Measurements from ENCODE around the gene TYK2. TPM values are rescaled to one million over a fixed set of nuclear protein-coding genes. Genes with fewer than 3 reads are reported as not detected.
A peak's percentile ranks its signal among the peaks of the same experiment; 100 is the strongest.

TYK2 gene
- total RNA-seq, 8 experiments from 2014 or later: 29.4 to 110 (median 62.1) TPM

DNA sequence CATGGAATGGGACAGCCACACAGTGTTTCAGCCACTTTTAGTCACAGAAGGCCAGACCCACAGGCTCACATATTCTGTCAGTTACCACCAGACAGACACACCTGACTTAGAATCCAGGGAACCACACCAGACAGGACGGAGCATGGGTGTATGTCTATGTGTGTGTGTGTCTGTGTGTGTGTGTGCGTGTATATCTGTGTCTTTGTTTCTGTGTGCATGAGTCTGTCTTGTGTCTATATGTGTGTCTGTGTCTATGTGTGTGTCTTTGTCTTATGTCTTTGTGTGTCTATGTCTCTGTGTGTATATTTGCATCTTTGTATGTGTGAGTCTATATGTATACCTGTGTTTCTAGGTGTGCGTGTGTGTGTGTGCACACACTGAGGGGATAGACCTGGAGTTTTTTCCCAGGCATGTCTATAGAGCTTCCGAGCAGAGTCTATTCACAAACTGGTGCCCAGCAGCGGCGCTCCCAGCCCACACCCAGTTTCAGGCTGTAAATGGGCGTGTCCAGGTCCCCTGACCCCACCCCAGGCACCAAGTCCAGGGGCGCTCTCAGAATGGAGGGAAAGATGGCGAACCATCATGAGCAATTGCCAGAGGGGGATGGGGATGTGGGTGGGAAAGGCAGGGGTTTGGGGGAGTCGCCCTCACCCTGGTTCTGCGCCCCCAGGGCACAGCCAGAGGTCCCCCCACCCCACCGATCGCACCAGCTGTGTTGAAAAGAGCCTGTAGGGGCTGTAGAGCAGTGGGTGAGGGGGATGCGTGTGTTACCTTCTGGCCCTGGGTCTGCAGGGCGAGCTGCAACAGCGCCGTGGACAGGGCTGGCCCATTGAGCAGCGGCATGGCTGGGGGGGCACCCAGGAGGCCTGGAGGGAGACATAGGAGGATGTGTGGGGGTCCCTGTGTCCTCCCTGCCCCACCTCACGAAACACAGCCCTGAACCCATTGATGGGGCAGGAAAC, 58.2 kb downstream of the TYK2 start:
- Histone ChIP-seq H3K27ac (no peak overlapping the region), H3K4me1 (replicated peaks in 1 of 2) (no peaks in the 10 kb centered on the region), H3K4me3 (no peak overlapping the region)
- 83 to 100% (median 95%) methylated on average over 2 to 4 of the region's 19 CpGs; no CpG with 5 or more reads in 5 of the 10 experiments for WGBS, 10 experiments
- peak in 4 of 8 experiments; percentile 6 to 68 (median 24) for ATAC-seq (replicated peaks in 6 of 8)
- in situ Hi-C loops (cut with MboI; ENCODE audit: low pct_unique_long_range_greater_than_20kb in 2 of 9, low sequenced_read_pairs in 9 of 9, unreplicated experiment in 9 of 9): no loop called here

DNA sequence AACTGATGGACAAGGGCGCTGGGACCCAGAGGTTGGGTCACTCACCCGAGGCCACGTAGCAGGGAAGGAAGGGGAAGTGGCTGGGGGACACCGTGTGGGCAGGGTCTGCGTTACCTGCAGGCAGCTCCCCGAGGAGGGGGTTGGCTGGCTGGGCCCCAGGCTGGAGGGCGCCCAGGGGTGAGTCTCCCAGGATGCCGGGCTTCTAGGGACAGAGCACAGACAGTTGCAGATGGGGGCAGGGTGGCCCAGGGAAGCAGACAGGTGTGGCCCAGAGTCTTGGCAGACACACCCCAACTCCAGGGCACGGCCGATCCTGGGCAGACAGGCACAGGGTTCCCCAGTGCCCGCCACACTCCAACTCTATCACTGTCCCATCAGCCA, 59.0 kb downstream of the TYK2 start:
- peak in 4 of 8 experiments; percentile 5 to 14 (median 12) for ATAC-seq (replicated peaks in 6 of 8)
- Histone ChIP-seq H3K4me3 (no peak overlapping the region), H3K4me1 (replicated peaks in 1 of 2) (no peaks in the 10 kb centered on the region), H3K27ac (no peak overlapping the region)
- in situ Hi-C loops (cut with MboI; ENCODE audit: low pct_unique_long_range_greater_than_20kb in 2 of 9, low sequenced_read_pairs in 9 of 9, unreplicated experiment in 9 of 9): no loop called here
- 100% methylated on average over 2 of the region's 11 CpGs; no CpG with 5 or more reads in 9 of the 10 experiments for WGBS, 10 experiments

DNA sequence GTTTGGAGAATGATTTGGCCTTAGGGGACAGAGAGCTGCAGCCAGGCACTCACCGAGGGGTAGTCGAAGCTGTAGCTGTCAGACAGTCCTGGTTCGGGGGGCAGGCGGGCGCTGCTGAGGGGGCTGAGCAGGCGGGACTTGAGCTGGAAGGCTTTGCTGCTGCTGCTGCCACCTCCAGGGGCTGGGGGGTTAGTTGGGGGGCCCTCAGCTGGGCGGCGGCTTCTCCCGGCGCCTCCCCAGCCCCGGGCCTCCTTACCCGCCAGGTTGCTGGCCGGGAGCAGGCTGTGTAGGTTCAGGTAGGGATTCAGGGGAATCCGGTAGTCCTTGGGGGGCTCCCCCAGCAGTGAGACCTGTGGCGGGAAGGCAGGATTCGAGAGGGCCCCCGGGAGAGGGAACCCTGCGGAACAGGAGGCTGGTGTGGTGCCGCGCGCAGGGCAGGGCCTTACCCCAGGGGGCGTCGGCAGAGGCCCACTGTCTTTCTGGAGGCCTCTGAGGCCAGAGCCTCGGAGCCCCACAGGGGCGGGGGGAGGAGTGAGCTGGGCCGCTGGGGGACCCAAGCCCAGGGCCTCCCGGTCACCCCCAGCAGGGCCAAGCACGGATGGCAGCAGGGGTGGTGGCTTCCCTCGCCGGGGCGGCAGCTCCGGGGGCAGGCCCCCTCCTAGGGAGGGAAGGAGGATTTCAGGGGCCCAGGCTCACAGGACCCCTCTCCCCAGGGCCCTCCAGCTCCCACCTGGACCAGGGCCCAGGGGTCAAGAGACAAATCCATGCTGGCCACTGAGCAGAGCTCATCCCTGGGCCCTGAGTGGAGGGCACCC, 59.6 kb downstream of the TYK2 start:
- Histone ChIP-seq H3K4me1 (replicated peaks in 1 of 2) (peaks cover 3 to 4% of the 10 kb centered on the region in 2 donors), H3K4me3 (no peak overlapping the region), H3K27ac (no peak overlapping the region)
- in situ Hi-C loops (cut with MboI; ENCODE audit: low pct_unique_long_range_greater_than_20kb in 2 of 9, low sequenced_read_pairs in 9 of 9, unreplicated experiment in 9 of 9): no loop called here
- no CpG with 5 or more reads among the region's 32 CpGs for WGBS, 10 experiments
- ATAC-seq (replicated peaks in 6 of 8): peak in 1 of 8 experiments; percentile 12

DNA sequence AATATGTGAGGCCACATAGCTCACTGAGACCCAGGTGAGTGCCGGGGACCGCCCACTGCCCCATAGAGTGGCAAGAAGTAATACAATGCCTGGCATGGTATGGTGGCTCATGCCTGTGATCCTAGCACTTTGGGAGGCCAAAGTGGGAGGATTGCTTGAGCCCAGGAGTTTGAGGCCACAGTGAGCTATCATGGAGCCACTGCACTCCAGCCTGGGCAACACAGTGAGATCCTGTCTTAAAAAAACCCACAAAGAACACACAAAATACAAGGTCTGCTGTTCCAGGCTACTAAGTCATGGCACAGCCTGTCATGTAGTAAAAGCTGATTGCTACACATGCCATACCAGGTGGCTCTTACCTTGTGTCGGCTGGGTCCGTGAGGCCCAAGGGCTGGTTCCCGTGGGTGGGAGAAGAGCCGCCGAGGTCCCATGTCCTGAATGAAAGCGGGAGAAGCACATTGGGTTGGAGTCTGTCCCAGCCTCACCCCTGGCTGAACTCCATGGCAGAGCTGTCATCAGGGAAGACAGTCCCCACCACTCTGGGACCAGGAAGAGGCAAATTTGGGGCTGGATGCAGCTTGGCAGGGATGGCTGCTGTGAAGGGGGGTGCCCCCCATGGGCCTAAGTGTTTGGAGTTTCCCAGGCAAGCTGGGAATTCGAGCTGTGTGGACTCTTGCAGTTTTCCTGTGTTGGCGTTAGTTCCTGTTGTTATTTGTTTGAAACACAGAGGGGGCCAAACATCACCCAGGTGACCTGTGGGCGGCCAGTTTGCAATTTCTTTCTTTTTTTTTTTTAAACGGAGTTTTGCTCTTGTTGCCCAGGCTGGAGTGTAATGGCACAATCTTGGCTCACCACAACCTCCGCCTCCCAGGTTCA, 61.3 kb downstream of the TYK2 start:
- no peak overlapping the region for H3K27ac ChIP-seq
- H3K4me3 ChIP-seq: no peak overlapping the region
- in situ Hi-C loops (cut with MboI; ENCODE audit: low pct_unique_long_range_greater_than_20kb in 2 of 9, low sequenced_read_pairs in 9 of 9, unreplicated experiment in 9 of 9): no loop called here
- 80 to 100% (median 91%) methylated on average over 2 to 6 of the region's 13 CpGs; no CpG with 5 or more reads in 3 of the 10 experiments for WGBS, 10 experiments
- H3K4me1 ChIP-seq (replicated peaks in 1 of 2): peaks cover 7 to 11% of the 10 kb centered on the region in 2 donors
- no peak for ATAC-seq (replicated peaks in 6 of 8)

DNA sequence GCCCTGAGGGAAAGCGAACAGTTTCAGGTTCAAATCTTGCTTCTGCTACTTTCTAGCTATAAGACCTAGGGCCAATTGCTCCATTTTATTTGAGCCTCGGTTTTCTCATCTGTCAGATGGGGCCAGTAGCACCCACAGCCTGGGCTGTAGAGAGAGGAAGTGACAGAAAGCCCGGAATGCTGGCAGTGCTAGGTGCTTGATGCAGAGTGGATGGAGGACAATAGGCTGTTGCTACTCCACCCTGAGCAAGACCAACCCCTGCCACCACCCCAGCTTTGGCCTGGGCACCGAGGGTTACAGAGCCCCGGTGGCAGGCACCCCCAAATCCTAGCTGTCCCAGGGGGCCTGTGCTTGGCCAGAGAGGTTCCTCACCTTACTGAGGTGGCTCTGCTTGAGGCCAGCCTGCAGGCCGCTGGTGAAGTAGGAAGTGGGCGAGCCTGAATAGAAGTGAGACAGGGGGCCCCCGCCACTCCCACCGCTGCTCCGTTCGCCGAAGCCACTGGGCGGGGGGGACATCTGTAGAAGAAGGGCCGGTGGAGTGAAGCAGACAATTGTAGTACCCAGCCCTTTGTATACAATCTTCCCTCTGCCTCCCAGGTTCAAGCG, 62.4 kb downstream of the TYK2 start:
- in situ Hi-C loops (cut with MboI; ENCODE audit: low pct_unique_long_range_greater_than_20kb in 2 of 9, low sequenced_read_pairs in 9 of 9, unreplicated experiment in 9 of 9): no loop called here
- Histone ChIP-seq H3K4me3 (no peak overlapping the region), H3K27ac (no peak overlapping the region), H3K4me1 (replicated peaks in 1 of 2) (peaks cover 7 to 11% of the 10 kb centered on the region in 2 donors)
- no peak for ATAC-seq (replicated peaks in 6 of 8)
- 92 to 100% (median 100%) methylated on average over 1 to 4 of the region's 15 CpGs; no CpG with 5 or more reads in 5 of the 10 experiments for WGBS, 10 experiments

DNA sequence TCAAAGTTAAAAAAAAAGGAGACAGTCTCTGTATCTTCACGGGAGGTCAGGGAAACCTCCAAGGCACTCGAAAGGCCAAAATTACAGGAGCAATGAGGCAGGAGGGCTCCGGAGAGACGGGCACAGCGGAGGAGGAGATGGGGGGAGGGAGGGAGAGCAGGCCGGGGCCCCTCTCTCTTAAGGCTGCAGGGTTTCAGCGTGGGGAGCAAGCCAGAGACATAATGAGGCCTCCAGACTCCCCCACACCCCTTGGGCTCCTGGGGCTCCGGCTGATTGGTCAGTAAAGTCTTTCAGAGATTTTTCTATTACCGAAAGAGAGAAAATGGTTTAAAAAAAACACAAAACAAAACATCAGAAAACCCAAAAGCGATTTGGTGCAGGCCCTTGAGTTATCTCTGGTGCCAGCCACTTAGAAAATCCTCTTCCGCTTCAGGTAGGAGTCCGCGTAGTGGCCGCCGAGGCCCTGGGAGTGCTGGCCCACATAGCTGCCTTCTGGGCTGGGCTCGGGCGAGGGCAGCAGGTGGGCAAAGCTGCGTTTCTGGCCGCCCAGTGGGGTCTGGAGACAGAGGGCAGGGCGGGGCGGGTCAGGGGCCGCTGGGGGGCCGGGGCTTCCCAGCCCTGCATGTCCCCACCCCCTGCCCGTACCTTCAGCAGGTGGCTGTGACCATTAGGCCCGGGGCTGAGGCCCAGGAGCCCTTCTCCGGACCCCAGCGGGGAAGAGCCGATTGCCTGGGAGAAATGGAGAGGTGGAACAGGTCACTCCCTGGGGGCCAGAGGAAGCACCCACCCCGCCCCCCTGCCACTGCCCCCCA, 63.1 kb downstream of the TYK2 start:
- no peak for ATAC-seq (replicated peaks in 6 of 8)
- no peak overlapping the region for H3K27ac ChIP-seq
- WGBS, 10 experiments: 70 to 100% (median 97%) methylated on average over 1 to 7 of the region's 29 CpGs; no CpG with 5 or more reads in 3 of the 10 experiments
- peaks cover 7 to 11% of the 10 kb centered on the region in 2 donors for H3K4me1 ChIP-seq (replicated peaks in 1 of 2)
- in situ Hi-C loops (cut with MboI; ENCODE audit: low pct_unique_long_range_greater_than_20kb in 2 of 9, low sequenced_read_pairs in 9 of 9, unreplicated experiment in 9 of 9): no loop called here
- H3K4me3 ChIP-seq: no peak overlapping the region

DNA sequence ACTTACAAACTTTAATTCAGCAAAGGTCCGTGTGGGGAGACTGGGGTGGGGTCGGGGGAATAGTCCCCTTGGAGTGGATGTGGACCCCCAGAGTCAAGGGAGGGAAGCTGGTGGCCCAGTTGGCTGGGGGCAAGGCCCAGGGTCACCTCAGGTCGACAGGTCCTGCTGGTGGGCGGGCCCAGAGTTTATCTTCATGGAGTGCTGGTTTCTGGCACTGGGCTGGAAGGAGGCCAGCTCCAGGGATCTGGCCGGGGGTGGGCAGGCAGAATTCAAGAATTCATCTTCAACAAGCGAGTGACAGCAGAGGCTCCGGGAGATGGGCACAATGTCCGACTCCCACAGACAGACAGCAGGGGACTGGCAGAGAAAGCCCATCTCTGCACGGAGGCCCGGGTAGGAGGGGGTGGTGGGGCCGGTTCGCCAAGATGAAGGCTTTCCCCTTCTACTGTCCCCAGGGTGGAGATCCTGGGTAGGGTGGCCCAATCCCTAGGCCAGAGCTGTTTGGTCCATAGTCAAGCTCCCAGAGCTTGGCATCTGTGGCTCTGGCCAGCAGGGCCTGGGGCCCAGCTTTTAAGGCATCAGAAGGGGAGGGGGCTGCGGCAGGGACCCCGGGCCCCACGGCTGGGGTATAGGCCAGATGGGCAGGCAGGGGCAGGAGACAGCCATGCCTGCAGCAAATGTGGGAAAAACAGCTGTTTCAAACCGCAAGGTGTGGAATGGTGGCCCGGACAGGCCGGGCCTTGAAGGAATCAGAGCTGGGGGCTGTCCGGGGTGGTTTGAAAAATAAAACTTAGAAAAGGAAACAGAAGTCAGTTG, 63.9 kb downstream of the TYK2 start:
- Histone ChIP-seq H3K4me1 (replicated peaks in 1 of 2) (peaks cover 7 to 11% of the 10 kb centered on the region in 2 donors), H3K27ac (no peak overlapping the region), H3K4me3 (peak overlapping the region in 4 of 5 donors; percentile 67 to 96 (median 90))
- peak in 6 of 8 experiments; percentile 2 to 32 (median 20) for ATAC-seq (replicated peaks in 6 of 8)
- WGBS, 10 experiments: 40 to 100% (median 93%) methylated on average over 1 to 5 of the region's 19 CpGs; no CpG with 5 or more reads in 2 of the 10 experiments
- in situ Hi-C loops (cut with MboI; ENCODE audit: low pct_unique_long_range_greater_than_20kb in 2 of 9, low sequenced_read_pairs in 9 of 9, unreplicated experiment in 9 of 9): no loop called here

DNA sequence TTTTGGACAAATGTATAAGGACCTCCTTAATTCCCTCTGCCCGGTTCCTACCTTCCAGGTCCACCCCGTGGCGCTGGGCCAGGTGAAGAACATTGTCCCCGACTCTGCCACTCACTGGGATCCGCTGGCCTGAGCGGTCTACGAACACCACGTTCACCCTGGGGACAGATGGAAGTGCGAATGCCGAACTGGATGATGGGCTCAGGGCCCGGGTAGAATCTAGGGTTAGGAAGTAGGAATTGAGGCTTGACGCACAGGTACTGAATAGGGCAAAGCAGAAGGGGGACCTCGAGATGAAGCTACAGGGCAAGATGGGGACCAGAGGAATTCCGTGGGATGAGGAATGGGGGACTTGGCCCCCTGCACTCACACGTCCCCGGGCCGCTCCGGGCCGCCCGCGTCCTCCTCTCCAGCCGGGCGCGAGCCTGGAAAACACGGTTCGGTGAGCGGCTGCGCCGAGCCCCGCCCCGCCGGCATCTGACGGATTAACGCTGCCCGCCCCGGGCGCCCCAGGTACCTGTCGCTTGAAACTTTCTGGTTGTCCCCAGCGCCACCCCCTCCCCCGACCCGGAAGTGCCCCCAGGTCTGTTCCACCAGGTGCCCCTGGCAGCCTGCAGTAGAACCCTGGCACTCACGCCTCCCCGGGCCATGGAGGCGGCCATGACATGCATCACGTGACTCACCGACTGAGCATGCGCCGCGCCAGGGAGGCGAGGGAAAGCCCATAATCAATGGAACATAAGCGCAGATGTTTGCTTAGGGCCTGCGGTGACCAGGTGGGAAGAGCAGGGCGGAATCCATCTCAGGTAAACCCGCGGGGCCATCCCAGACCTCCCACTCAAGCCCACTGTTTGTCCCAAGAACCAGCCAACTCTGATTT, 64.8 kb downstream of the TYK2 start, which contains the start of gene FDX2:
FDX2 (minus strand) TSS at position 681 of the 880 bp plus-strand sequence; CDS start at position 662, 19 bp downstream.
- in situ Hi-C loops (cut with MboI; ENCODE audit: low pct_unique_long_range_greater_than_20kb in 2 of 9, low sequenced_read_pairs in 9 of 9, unreplicated experiment in 9 of 9): no loop called here
- Histone ChIP-seq H3K4me1 (replicated peaks in 1 of 2) (peaks cover 7 to 11% of the 10 kb centered on the region in 2 donors), H3K4me3 (peak within 1 kb of the TSS; percentile 67 to 97 (median 95)), H3K27ac (peak within 1 kb of the TSS; percentile 25 to 26)
- peak; percentile 89 to 92 (median 90) for ATAC-seq (replicated peaks in 6 of 8)
- WGBS, 10 experiments: 0 to 4% (median 0%) methylated on average over 1 to 15 of the region's 55 CpGs; no CpG with 5 or more reads in 4 of the 10 experiments

DNA sequence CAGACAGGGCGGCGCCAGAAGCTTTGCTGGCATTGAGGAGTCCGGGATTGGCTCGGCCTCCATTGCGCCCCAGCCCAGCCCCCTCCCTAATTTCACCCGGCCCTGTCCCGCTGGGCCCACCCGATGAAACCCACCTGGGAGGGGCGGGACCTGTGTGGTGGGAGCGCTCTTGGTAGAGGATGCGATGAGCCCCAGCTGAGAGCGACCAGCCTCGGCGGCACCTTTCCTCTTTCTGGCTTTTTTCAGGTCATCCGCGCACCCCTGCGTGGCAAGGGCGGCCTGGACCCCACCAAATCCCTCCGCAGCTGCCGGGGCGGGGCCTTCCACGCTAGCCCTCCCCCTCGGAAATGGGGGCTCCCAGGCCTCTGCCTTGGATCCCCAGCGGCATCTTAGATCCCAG, 70.9 kb downstream of the TYK2 start, which contains the start of gene ZGLP1:
ZGLP1 (minus strand) TSS at position 393 of the 400 bp plus-strand sequence.
- peaks cover 0 to 1% of the 10 kb centered on the region in 2 donors for H3K4me1 ChIP-seq (replicated peaks in 1 of 2)
- H3K4me3 ChIP-seq: no peak within 1 kb of the TSS
- 70 to 100% (median 100%) methylated on average over 1 to 3 of the region's 24 CpGs; no CpG with 5 or more reads in 7 of the 10 experiments for WGBS, 10 experiments
- in situ Hi-C loops (cut with MboI; ENCODE audit: low pct_unique_long_range_greater_than_20kb in 2 of 9, low sequenced_read_pairs in 9 of 9, unreplicated experiment in 9 of 9): no loop called here
- no peak within 1 kb of the TSS for H3K27ac ChIP-seq
- peak in 1 of 8 experiments; percentile 6 for ATAC-seq (replicated peaks in 6 of 8)

DNA sequence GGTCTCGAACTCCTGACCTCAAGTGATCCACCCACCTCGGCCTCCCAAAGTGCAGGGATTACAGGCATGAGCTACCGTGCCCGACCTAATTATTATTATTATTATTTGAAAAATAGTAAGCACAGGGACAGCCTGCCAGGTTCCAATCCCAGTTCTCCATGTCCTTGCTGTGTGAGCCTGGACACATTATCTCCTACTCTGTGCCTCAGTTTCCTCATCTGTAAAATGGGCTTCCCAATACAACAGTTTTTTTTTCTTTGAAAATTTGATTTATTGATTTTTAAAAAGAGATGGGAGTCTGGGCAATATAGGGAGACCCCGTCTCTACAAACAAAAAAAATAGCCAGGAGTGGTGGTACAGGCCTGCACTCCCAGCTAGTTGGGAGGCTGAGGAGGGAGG, 74.0 kb downstream of the TYK2 start:
- 81 to 100% (median 92%) methylated on average over 1 to 5 of the region's 5 CpGs; no CpG with 5 or more reads in 5 of the 10 experiments for WGBS, 10 experiments
- Histone ChIP-seq H3K4me1 (replicated peaks in 1 of 2) (no peaks in the 10 kb centered on the region), H3K4me3 (no peak overlapping the region), H3K27ac (no peak overlapping the region)
- no peak for ATAC-seq (replicated peaks in 6 of 8)
- in situ Hi-C loops (cut with MboI; ENCODE audit: low pct_unique_long_range_greater_than_20kb in 2 of 9, low sequenced_read_pairs in 9 of 9, unreplicated experiment in 9 of 9): no loop called here
